ENCODE data around the gene GLRA1. TPM values are rescaled to one million over a fixed set of nuclear protein-coding genes. Genes with fewer than 3 reads are reported as not detected.

GLRA1 gene
- total and polyA plus RNA-seq, 2 of the 4 experiments (the other 2 are of a cell fraction) = not detected

- H3K9me3 ChIP-seq (ENCODE audit: control insufficient read depth, insufficient read depth, low read length) = no peaks in the 10 kb centered on the region
- CTCF ChIA-PET = interaction anchor here (1.2 kb wide), 1 partner anchor 15 kb away, joined by 3 read pairs; no protein-coding TSS in a partner anchor
- dilution Hi-C loops (cut with HindIII; ENCODE audit: low sequenced_read_pairs, unreplicated experiment) (no loop called here), in situ Hi-C loops (cut with MboI; ENCODE audit: low sequenced_read_pairs) (no loop called here), intact Hi-C loops (cut with micrococcal nuclease) (no loop called here)
- TF ChIP-seq CTCF (conservative IDR thresholded peaks at IDR 0.05; ENCODE audit: low read depth, low read length) = no peak
- no peak for TF ChIP-seq ELK1 (IDR thresholded peaks at IDR 0.05; ENCODE audit: borderline replicate concordance, low read depth, low read length)
- no peak for TF ChIP-seq MXI1 (IDR thresholded peaks at IDR 0.05; ENCODE audit: borderline replicate concordance, low read depth, low read length)
- no peak for TF ChIP-seq RAD21 (IDR thresholded peaks at IDR 0.05; ENCODE audit: low read length)
- no peak for TF ChIP-seq SMC3 (IDR thresholded peaks at IDR 0.05; ENCODE audit: low read depth, low read length)
- TF ChIP-seq FOS (IDR thresholded peaks at IDR 0.05; ENCODE audit: low read depth, low read length) = no peak
- TF ChIP-seq MAZ (IDR thresholded peaks at IDR 0.05; ENCODE audit: borderline replicate concordance, low read depth, low read length) = no peak
- H2AFZ ChIP-seq (replicated peaks; ENCODE audit: low read length, poor library complexity) = no peak overlapping the region
- H2BK20ac ChIP-seq (ENCODE audit: low read depth, low read length) = no peak overlapping the region
- H3K4me2 ChIP-seq (ENCODE audit: low read depth, low read length) = no peak overlapping the region
- DNase-seq = peak; percentile 20
- no peak overlapping the region for H3K56ac ChIP-seq (ENCODE audit: extremely low read depth, insufficient read depth, low read length)
- peaks cover 9% of the 10 kb centered on the region for H3K4me1 ChIP-seq (ENCODE audit: control insufficient read depth, insufficient read depth, low read length)
- peaks cover 25% of the 10 kb centered on the region; the same call in 1 of the 2 replicates for H4K20me1 ChIP-seq (ENCODE audit: insufficient read depth, low read length)
- H3K9ac ChIP-seq (ENCODE audit: low read depth, low read length) = no peak overlapping the region
- H3K4ac ChIP-seq (ENCODE audit: low read depth, low read length) = no peak overlapping the region
- no peak overlapping the region for H2BK120ac ChIP-seq (ENCODE audit: low read depth, low read length)
- H3K79me1 ChIP-seq (ENCODE audit: low read depth in 1 of 2, low read length in 2 of 2) = peaks cover 36 to 61% of the 10 kb centered on the region in 2 experiments
- no peak overlapping the region for H2AK9ac ChIP-seq (replicated peaks; ENCODE audit: low read depth, low read length, poor library complexity)
- peaks cover 19% of the 10 kb centered on the region for H3K36me3 ChIP-seq (ENCODE audit: control insufficient read depth, insufficient read depth, low read length)
- no peak overlapping the region for H2BK15ac ChIP-seq (ENCODE audit: low read depth, low read length)
- no peak overlapping the region for H2BK5ac ChIP-seq (ENCODE audit: low read depth, low read length, poor library complexity, severe bottlenecking)
- no peak overlapping the region for H2AK5ac ChIP-seq (ENCODE audit: low read depth, low read length)
- no peak overlapping the region for H3K4me3 ChIP-seq (ENCODE audit: insufficient read depth, low read depth, low read length)
- H3K27me3 ChIP-seq (ENCODE audit: control insufficient read depth, insufficient read depth, low read length) = no peaks in the 10 kb centered on the region
- no peak overlapping the region for H3K23ac ChIP-seq (ENCODE audit: low read depth, low read length)
- H4K91ac ChIP-seq (ENCODE audit: insufficient read depth, low read depth, low read length) = no peak overlapping the region
- no peak for ATAC-seq (ENCODE audit: low read depth)
- no peak overlapping the region for H3K14ac ChIP-seq (replicated peaks; ENCODE audit: low read depth, low read length)
- H3K27ac ChIP-seq (ENCODE audit: insufficient read depth, low read length) = no peak overlapping the region
- POLR2A ChIA-PET (ENCODE audit: unreplicated experiment) = no interaction called here
- H3K18ac ChIP-seq (ENCODE audit: low read depth, low read length) = no peak overlapping the region
- no CpG with 5 or more reads among the region's 1 CpG for WGBS, 2 experiments (ENCODE audit: extremely low coverage in 2 of 2, insufficient read length in 1 of 2)
- H4K5ac ChIP-seq (ENCODE audit: low read depth, low read length) = no peak overlapping the region
- no peak overlapping the region for H4K8ac ChIP-seq (ENCODE audit: low read depth in 2 of 2, low read length in 2 of 2)
- BruUV-seq (replicated peaks) = no TSS peak
- H3K9me1 ChIP-seq (ENCODE audit: insufficient read depth, low read length) = no peaks in the 10 kb centered on the region
These were observed 114.2 kb downstream of the GLRA1 start for GRCh38 chr5:151810449-151810848.
